ENCODE data around the gene GSTP1.
A peak's percentile ranks its signal among the peaks of the same experiment; 100 is the strongest.
"Not testable (repeated sequence)": the region's sequence is repeated elsewhere in the genome, so short reads cannot be mapped to it uniquely, and the experiment has no call there.

Gene GSTP1

GRCh38 chr11:67615728-67616430 lies 32.3 kb downstream of the GSTP1 start:
- DNase-seq (ENCODE audit: low read depth), result no peak

GRCh38 chr11:67616431-67617242 lies 33.0 kb downstream of the GSTP1 start:
- no peak for DNase-seq (ENCODE audit: low read depth)

GRCh38 chr11:67617243-67617953 lies 33.8 kb downstream of the GSTP1 start:
- no peak for DNase-seq (ENCODE audit: low read depth)

- not testable (repeated sequence) for DNase-seq (ENCODE audit: low read depth)
Measured at GRCh38 chr11:67618901-67619659, 35.5 kb downstream of the GSTP1 start.

GRCh38 chr11:67619683-67620618 lies 36.3 kb downstream of the GSTP1 start:
- DNase-seq (ENCODE audit: low read depth), result not testable (repeated sequence)

- DNase-seq (ENCODE audit: low read depth), result not testable (repeated sequence)
Measured at GRCh38 chr11:67620621-67621020, 37.0 kb downstream of the GSTP1 start.

GRCh38 chr11:67621928-67622327 lies 38.3 kb downstream of the GSTP1 start:
- DNase-seq (ENCODE audit: low read depth), result not testable (repeated sequence)

GRCh38 chr11:67622905-67623304 lies 39.3 kb downstream of the GSTP1 start:
- DNase-seq (ENCODE audit: low read depth), result not testable (repeated sequence)

GRCh38 chr11:67623795-67624194 lies 40.2 kb downstream of the GSTP1 start:
- not testable (repeated sequence) for DNase-seq (ENCODE audit: low read depth)

GRCh38 chr11:67626131-67626833 lies 42.7 kb downstream of the GSTP1 start:
- not testable (repeated sequence) for DNase-seq (ENCODE audit: low read depth)

- no peak for DNase-seq (ENCODE audit: low read depth)
Measured at GRCh38 chr11:67626970-67627369, 43.4 kb downstream of the GSTP1 start.

- no peak for DNase-seq (ENCODE audit: low read depth)
Measured at GRCh38 chr11:67627441-67627811, 43.8 kb downstream of the GSTP1 start.

- no peak for DNase-seq (ENCODE audit: low read depth)
Measured at GRCh38 chr11:67627812-67628624, 44.4 kb downstream of the GSTP1 start.

GRCh38 chr11:67628710-67629385 lies 45.2 kb downstream of the GSTP1 start:
- DNase-seq (ENCODE audit: low read depth), result no peak

- DNase-seq (ENCODE audit: low read depth), result peak; percentile 53
Measured at GRCh38 chr11:67629386-67630227, 46.0 kb downstream of the GSTP1 start, which contains the start of gene NUDT8. Gene NUDT8 (minus strand): TSS chr11:67629937. CDS start chr11:67629911, 26 bp downstream.

GRCh38 chr11:67630228-67630942 lies 46.8 kb downstream of the GSTP1 start:
- peak; percentile 92 for DNase-seq (ENCODE audit: low read depth)

GRCh38 chr11:67630943-67631331 lies 47.3 kb downstream of the GSTP1 start:
- no peak for DNase-seq (ENCODE audit: low read depth)
